Adipocyte (in vitro differentiated cells): ENCODE measurements around the gene UBD.

ENCODE experiments used
- DNase-seq: peaks from one replicate; pipeline ENCODE4 v3.0.0-alpha.2; 2015; ENCODE audit warnings: low read depth
- H3K27me3 ChIP-seq: replicated peaks from 2 replicates; pipeline ENCODE4 v1.7.0; 2013; ENCODE audit warnings: mild to moderate bottlenecking, low read length, moderate library complexity; ENCODE audit not compliant: control insufficient read depth, insufficient read depth
- H3K36me3 ChIP-seq: 2 replicates; pipeline ENCODE4 v1.7.0; 2013; ENCODE audit warnings: low read length, mild to moderate bottlenecking, moderate library complexity; ENCODE audit not compliant: control insufficient read depth, insufficient read depth, severe bottlenecking
- H3K4me1 ChIP-seq: 2 replicates; pipeline ENCODE4 v1.7.0; 2013; ENCODE audit warnings: mild to moderate bottlenecking, low read length, moderate library complexity; ENCODE audit not compliant: control insufficient read depth, insufficient read depth
- H3K4me3 ChIP-seq: 2 replicates; pipeline ENCODE4 v1.7.0; 2013; ENCODE audit warnings: mild to moderate bottlenecking, low read length, moderate library complexity
- H3K9ac ChIP-seq: 2 replicates; pipeline ENCODE4 v1.7.0; 2013; ENCODE audit warnings: mild to moderate bottlenecking, low read length, moderate library complexity
- H3K9me3 ChIP-seq: 2 replicates; pipeline ENCODE4 v1.7.0; 2013; ENCODE audit warnings: mild to moderate bottlenecking, low read length, moderate library complexity; ENCODE audit not compliant: control insufficient read depth

UBD gene

DNA sequence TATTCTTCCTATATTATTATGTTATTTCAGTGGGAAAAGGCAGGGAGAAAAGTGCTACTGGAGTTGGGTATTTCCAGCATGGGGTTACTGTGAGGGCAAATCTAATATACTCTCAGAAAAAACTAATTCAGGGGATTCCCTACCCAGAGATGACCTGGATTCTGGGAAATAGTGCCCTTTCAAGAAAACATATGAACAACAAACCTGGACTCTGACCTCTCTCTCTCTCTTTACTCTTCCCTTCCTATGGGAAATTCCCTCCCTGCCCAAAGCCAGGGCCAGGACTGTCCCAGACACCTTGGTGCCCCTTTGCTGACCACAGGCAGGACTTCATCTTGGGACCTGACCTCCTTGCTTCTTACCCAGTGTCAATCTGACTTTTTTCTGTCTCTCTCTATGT lies 1.6 kb upstream of the UBD start:
- Histone ChIP-seq H3K27me3 (peaks cover 26% of the 10 kb centered on the region), H3K4me1 (no peaks in the 10 kb centered on the region), H3K9ac (no peak overlapping the region), H3K36me3 (no peaks in the 10 kb centered on the region), H3K4me3 (no peak overlapping the region), H3K9me3 (no peaks in the 10 kb centered on the region)
- DNase-seq, result no peak

DNA sequence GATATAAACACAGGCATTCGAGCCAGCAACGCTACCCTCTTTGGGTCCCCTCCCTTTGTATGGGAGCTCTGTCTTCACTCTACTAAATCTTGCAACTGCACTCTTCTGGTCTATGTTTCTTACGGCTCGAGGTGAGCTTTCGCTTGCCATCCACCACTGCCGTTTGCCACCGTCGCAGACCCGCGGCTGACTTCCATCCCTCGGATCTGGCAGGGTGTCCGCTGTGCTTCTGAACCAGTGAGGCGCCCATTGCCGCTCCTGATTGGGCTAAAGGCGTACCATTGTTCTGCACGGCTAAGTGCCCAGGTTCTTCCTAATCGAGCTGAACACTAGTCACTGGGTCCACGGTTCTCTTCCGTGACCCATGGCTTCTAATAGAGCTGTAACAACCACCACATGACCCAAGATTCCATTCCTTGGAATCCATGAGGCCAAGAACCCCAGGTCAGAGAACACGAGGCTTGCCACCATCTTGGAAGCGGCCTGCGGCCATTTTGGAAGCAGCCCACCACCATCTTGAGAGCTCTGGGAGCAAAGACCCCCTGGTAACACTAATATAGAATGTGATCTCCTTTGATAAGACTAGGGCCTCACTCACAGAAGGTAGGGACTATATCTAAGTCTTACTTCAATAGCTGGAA lies 973 bp downstream of the UBD start:
- DNase-seq, result no peak
- no peaks in the 10 kb centered on the region for H3K9me3 ChIP-seq
- H3K4me1 ChIP-seq, result no peaks in the 10 kb centered on the region
- H3K27me3 ChIP-seq, result peaks cover 48% of the 10 kb centered on the region
- no peak overlapping the region for H3K4me3 ChIP-seq
- H3K36me3 ChIP-seq, result no peaks in the 10 kb centered on the region
- no peak overlapping the region for H3K9ac ChIP-seq

GRCh38 chr6:29557320-29557719 lies 2.2 kb downstream of the UBD start:
- Histone ChIP-seq H3K27me3 (peaks cover 52% of the 10 kb centered on the region), H3K36me3 (no peaks in the 10 kb centered on the region), H3K9me3 (no peaks in the 10 kb centered on the region), H3K4me3 (no peak overlapping the region), H3K4me1 (peaks cover 6% of the 10 kb centered on the region), H3K9ac (no peak overlapping the region)
- no peak for DNase-seq

GRCh38 chr6:29554764-29555163 lies 4.8 kb downstream of the UBD start:
- no peaks in the 10 kb centered on the region for H3K9me3 ChIP-seq
- no peak overlapping the region for H3K4me3 ChIP-seq
- no peak for DNase-seq
- H3K4me1 ChIP-seq, result peaks cover 6% of the 10 kb centered on the region
- H3K27me3 ChIP-seq, result peaks cover 39% of the 10 kb centered on the region
- no peaks in the 10 kb centered on the region for H3K36me3 ChIP-seq
- H3K9ac ChIP-seq, result no peak overlapping the region

- H3K27me3 ChIP-seq, result peaks cover 32% of the 10 kb centered on the region
- DNase-seq, result peak; percentile 84
- H3K4me3 ChIP-seq, result peak overlapping the region; percentile 53
These were observed 6.1 kb downstream of the UBD start for GRCh38 chr6:29553268-29554057.

DNA sequence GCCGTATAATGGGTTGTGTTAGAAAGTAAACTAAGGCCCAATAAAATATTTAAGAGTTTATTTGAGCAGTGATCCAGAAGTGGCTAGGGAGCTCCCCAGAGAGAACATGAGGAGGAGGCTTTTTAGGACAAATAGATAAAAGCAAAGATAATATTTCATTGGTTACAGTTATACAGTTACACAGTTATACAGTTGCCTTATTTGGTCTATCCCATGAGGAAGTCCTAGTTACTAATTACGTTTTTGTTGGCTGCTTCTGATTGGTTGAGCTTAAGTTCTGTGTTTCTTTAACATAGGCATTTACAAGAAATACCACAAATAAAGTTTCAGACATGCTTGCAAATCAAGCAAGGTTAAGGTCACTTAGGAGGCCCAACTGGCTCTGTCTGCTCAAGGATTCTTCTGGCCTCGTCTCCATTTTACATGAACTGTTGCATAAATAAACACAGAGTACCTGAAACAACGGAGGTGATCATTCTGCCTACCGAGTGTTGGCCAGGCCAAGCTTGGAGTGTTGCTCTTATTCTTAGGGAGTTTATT lies 7.0 kb downstream of the UBD start:
- Histone ChIP-seq H3K4me3 (no peak overlapping the region), H3K27me3 (peaks cover 32% of the 10 kb centered on the region), H3K9me3 (no peaks in the 10 kb centered on the region), H3K4me1 (peaks cover 6% of the 10 kb centered on the region), H3K36me3 (no peaks in the 10 kb centered on the region), H3K9ac (no peak overlapping the region)
- DNase-seq, result peak; percentile 83

More at GRCh38 chr6:29553268-29554057, 6.1 kb downstream of the UBD start:
- Histone ChIP-seq H3K36me3 (no peaks in the 10 kb centered on the region), H3K9ac (no peak overlapping the region), H3K4me1 (peaks cover 6% of the 10 kb centered on the region), H3K9me3 (no peaks in the 10 kb centered on the region)

DNA sequence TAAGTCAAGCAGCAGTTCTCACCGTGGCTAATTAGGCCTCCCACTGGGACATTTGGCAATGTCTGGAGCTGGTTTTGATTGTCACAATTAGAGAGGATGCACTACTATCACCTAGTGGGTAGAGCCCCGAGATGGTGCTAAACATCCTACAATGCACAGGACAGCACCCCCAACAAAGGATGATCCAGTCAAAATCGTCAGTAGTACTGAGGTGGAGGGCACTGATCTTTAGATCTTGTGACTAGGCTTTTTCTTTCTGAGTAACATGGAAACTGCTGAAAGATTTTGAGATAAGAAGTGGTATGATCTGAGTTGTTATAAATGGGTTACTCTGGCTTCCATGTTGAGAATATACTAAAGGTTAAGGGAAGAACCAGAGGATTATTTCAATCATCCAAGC lies 12.0 kb downstream of the UBD start:
- Histone ChIP-seq H3K9ac (no peak overlapping the region), H3K27me3 (peaks cover 13% of the 10 kb centered on the region), H3K4me3 (no peak overlapping the region), H3K4me1 (no peaks in the 10 kb centered on the region), H3K9me3 (no peaks in the 10 kb centered on the region), H3K36me3 (no peaks in the 10 kb centered on the region)
- DNase-seq, result no peak

- H3K9ac ChIP-seq, result no peak overlapping the region
- no peaks in the 10 kb centered on the region for H3K4me1 ChIP-seq
- H3K36me3 ChIP-seq, result no peaks in the 10 kb centered on the region
- no peaks in the 10 kb centered on the region for H3K9me3 ChIP-seq
- peaks cover 8% of the 10 kb centered on the region for H3K27me3 ChIP-seq
- no peak overlapping the region for H3K4me3 ChIP-seq
- no peak for DNase-seq
These were observed 21.7 kb downstream of the UBD start for GRCh38 chr6:29537714-29538403.

DNA sequence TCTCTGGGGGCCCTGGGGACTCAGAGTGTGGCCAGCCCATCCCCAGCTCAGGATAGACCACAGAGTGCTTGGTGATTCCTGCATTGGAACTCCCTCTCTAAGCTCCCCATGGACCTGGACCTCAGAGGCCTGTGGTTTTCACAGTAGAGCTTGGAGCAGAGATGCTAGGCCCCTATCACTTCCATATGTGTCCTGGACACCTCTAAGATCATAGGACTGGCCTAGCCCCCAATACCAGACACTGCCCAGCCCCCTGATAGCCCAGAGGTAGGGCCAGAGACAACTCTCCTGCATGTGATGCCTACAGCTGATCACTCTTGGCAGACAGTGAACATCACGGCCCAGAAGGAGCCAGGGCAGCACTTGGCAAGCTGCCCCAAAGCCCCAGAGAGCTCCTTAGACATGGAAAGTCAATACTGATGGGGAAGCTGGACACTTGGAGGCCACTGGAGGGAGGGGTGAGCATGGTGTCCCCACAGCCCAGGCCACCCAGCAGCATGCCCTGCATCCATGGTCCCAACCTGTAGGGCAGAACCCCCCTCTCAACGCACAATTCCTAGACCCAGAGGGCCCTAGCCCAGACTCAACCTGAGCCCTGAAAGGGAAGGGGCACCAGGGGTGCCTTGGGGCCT lies 27.1 kb downstream of the UBD start:
- Histone ChIP-seq H3K9ac (no peak overlapping the region), H3K27me3 (no peaks in the 10 kb centered on the region), H3K4me3 (no peak overlapping the region), H3K4me1 (no peaks in the 10 kb centered on the region), H3K9me3 (no peaks in the 10 kb centered on the region), H3K36me3 (no peaks in the 10 kb centered on the region)
- DNase-seq, result no peak

DNA sequence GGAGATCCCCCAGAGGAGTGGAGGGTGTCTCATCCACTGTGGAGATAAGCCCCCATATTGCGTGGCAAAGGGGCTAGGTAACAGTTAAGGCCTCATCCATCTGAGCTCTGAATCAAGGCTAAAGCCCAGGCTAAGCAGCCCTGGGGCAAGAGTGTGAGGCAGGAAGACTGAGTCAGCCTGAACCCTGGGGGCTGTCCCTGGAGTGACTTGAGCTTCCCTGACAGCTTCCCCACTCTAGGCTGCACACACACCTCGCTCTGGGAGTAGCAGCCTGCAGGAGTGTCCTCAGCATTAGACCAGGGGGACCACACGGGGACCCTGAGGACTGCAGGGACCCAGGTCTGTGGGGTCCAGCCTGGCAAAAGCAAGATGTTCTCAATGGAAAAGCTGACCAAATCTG lies 27.9 kb downstream of the UBD start:
- Histone ChIP-seq H3K27me3 (no peaks in the 10 kb centered on the region), H3K9ac (no peak overlapping the region), H3K4me1 (no peaks in the 10 kb centered on the region), H3K36me3 (no peaks in the 10 kb centered on the region), H3K9me3 (no peaks in the 10 kb centered on the region), H3K4me3 (no peak overlapping the region)
- peak; percentile 4 for DNase-seq
